Measurements from ENCODE around the gene ZMIZ2.
"Not testable (repeated sequence)": the region's sequence is repeated elsewhere in the genome, so short reads cannot be mapped to it uniquely, and the experiment has no call there.

Gene ZMIZ2

DNA sequence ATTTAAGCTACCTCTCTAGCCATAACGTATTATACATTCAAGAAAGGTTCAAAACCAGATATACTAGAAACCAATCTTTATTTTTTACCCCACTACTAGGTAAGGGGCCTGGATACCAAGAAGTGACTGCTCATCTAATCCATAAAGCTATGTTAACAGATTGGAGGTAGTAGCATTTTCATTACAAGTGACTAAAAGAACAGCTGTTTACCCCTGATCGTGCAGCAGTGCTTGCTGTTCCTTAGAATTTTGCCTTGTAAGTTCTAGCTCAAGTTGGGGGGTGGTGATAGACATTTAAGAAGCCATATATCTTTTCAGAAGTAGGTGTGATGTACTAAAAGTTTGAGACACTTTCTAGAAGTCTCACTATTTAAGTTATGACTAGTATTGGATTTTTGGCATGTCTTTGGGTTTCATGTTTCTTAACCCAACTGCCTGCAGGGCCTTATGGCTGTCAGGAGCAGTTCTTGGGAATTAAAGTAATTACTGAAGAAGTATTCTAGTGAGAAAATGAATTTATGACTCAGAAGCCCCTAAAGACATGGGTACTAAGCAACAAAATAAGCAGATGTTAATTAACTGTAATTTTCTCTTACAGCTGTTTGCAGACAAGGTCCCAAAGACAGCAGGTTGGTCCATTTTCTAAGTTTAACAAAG is 50.1 kb downstream of the ZMIZ2 start:
- no peak for DNase-seq (ENCODE audit: low read depth)

DNA sequence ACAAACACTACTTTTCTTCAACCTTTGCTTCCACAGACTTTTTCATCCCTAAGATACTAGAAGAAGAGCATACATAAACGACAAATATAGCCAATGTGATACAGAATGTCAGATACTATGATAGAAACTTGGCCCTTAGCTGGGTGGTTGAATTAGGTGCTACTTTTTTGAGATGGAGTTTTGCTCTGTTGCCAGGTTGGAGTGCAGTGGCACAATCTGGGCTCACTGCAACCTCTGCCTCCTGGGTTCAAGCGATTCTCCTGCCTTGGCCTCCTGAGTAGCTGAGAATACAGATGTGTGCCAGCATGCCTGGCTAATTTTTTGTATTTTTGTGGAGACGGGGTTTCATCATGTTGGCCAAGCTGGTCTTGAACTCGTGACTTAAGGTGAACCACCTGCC is 51.3 kb downstream of the ZMIZ2 start:
- no peak for DNase-seq (ENCODE audit: low read depth)

DNA sequence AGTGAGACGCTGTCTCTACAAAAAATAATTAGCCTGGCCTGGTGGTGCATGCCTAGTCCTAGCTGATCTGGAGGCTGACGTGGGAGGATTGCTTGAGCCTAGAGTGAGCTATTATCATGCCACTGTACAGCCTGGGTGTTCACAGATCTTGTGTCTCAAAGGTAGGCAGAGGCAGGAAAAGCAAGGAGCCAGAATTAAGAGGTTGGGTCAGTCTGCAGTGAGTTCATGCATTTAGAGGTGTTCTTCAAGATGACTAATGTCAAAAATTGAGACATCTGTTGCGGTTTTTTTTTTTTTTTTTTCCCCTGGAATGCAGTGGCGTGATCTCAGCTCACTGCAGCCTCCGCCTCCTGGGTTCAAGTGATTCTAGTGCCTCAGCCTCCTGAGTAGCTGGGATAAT is 53.2 kb downstream of the ZMIZ2 start:
- DNase-seq (ENCODE audit: low read depth) = no peak

DNA sequence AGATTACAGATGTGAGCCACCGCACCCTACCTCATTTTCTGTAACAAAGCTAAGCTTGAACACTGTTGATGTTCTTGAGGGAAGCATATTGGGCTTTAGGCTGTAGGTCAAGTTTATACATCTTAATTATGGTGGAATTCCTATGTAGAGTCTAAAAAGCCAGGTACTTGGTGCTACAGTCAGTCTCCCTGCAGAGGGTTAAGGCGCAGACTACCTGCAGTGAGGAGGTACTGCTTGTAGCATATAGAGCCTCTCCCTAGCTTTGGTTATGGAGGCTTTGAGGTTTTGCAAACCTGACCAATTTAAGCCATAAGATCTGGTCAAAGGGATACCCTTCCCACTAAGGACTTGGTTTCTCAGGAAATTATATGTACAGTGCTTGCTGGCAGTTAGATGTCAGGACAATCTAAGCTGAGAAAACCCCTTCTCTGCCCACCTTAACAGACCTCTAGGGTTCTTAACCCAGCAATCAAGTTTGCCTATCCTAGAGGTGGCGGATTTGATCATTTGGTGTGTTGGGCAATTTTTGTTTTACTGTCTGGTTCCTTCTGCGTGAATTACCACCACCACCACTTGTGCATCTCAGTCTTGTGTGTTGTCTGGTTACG is 53.9 kb downstream of the ZMIZ2 start:
- DNase-seq (ENCODE audit: low read depth) = no peak

DNA sequence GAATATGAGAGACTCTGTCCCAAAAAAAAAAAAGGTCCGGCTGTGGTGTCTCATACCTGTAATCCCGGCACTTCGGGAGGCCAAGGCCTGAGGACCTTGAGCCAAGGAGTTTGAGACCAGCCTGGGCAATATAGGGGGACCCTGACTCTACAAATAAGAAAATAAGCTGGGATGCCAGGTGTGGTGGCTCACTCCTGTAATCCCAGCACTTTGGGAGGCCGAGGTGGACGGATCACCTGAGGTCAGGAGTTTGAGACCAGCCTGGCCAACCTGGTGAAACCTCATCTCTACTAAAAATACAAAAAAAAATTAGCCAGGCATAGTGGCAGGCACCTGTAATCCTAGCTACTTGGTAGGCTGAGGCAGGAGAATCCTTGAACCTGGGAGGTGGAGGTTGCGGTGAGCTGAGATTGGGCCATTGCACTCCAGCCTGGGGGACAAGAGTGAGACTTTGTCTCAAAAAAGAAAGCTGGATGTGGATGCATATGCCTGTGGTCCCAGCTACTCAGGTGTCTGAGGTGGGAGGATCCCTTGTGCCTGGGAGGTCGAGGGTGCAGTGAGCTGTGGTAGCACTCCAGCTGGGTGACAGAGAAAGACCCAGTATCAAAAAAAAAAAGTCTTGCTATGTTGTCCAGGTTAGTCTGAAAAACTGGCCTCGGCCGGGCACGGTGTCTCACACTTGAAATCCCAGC is 55.3 kb downstream of the ZMIZ2 start:
- not testable (repeated sequence) for DNase-seq (ENCODE audit: low read depth)

DNA sequence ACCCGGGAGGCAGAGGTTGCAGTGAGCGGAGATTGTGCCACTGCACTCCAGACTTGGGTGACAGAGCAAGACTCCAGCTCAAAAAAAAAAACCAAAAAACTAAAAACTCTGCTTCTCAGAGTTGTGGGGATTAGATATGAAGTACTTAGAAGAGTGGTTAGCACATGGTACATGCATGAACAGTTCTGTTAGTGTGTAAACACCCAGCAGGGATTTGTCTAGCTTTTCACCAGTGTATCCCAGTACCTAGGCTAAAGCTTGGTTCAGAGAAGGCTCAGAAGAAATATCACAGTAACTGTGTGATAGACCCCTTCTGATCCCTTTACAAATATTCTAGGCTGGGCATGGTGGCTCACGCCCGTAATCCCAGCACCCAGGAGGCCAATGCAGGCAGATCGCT is 57.3 kb downstream of the ZMIZ2 start:
- no peak for DNase-seq (ENCODE audit: low read depth)

DNA sequence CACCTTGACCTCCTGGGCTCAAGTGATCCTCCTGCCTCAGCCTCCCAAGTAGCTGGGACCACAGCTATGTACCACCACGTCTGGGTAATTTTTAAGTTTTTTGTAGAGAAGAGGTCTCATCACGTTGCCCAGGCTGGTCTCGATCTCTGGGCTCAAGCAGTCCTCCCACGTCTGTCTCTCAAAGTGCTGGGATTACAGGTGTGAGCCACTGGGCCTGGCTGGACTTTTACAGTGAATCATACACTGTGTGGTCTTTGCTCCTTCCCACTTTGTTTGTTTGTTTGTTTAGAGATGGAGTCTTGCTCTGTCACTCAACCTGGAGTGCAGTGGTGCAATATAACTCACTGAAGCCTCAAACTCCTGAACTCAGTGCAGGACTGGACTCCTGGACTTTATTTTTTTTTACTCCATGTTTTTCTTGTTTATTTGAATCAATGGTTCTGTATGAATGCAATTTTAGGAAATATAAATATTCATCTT is 60.3 kb downstream of the ZMIZ2 start:
- DNase-seq (ENCODE audit: low read depth) = no peak

DNA sequence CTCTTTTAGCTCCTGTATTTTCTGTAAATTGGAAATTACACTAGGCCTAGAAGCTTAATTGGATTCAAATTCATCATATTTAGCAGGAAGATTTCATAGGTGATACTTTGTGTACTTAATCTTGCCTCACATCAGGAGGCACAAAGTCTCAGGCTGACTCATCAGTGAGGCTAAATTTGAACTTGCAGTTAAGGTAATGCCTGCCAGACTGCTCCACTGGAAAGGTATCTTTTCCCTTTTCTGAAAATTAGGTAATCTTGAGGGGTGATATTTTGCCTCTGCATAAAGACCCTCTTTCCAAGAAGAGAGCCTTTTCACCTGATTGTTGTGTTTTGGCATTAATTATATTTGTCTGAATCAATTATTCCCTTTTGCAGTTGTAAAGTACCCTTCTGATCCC is 62.4 kb downstream of the ZMIZ2 start:
- DNase-seq (ENCODE audit: low read depth) = no peak

DNA sequence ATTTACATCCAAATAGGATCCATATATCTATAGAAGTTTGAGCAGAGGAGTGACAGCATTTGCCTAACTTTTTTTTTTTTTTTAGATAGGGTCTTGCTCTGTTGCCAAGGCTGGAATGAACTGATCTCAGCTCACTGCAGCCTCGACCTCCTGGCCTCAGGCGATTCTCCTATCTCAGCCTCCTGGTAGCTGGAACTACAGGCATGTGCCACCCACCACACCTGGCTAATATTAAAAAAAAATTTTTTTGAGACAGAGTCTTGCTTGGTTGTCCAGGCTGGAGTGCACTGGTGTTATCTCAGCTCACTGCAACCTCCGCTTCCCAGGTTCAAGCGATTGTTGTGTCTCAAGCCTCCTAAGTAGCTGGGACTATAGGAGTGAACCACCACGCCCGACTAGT is 62.9 kb downstream of the ZMIZ2 start:
- DNase-seq (ENCODE audit: low read depth) = no peak

DNA sequence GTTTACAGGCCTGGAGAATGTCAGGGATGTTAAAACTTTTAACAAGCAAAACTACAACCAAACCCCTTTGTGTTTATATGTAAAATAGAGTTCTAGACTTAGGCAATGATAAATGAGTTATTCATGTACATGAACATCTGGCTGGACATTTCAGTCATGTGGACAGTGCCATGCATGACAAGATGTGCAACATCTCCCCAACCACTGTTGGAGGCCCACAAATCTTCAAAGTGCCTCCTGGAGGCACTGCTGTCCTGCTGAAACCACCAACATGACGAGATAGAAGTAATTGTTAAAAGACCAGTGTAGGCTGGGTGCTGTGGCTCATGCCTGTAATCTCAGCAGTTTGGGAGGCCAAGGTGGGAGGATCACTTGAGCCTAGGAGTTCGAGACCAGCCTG is 66.3 kb downstream of the ZMIZ2 start:
- DNase-seq (ENCODE audit: low read depth) = no peak

DNA sequence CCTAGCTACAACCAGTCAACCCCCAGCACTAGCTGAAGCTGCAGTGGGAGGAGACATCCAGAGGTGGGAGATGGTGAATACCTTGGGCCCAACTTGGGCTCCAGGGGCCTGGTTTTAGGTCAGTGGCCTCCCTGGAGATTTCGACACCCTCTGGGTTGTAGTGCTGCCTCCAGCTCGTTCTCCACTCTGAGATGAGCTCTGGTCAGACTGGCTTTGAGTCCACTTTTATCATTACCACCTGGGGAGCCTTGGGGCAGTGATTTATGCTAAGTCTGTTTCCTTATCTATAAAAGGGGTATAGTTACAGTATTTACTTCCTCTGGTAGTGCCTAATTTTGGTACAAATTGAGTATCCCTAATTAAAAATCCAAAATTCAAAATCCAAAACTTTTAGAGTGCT is 70.6 kb downstream of the ZMIZ2 start:
- no peak for DNase-seq (ENCODE audit: low read depth)
